ENCODE data around the gene MOB2. TPM values are rescaled to one million over a fixed set of nuclear protein-coding genes. Genes with fewer than 3 reads are reported as not detected.
"Not testable (repeated sequence)": the region's sequence is repeated elsewhere in the genome, so short reads cannot be mapped to it uniquely, and the experiment has no call there.

MOB2 gene
- total RNA-seq, 1 experiment from 2014 or later = 29.8 TPM

- H3K36me3 Mint-ChIP-seq (ENCODE audit: insufficient read depth, unreplicated experiment) = no peaks in the 10 kb centered on the region
- H3K27ac Mint-ChIP-seq (ENCODE audit: unreplicated experiment) = no peak overlapping the region
- CTCF ChIA-PET = no interaction called here
- intact Hi-C loops (cut with micrococcal nuclease; ENCODE audit: unreplicated experiment) = loop anchor here (2.0 to 10.0 kb wide), 2 partner anchors 61 to 209 kb away; partner anchors contain the start of gene TOLLIP
- no TSS peak for BruUV-seq (replicated peaks)
- H3K4me1 Mint-ChIP-seq (ENCODE audit: low read depth, unreplicated experiment) = no peaks in the 10 kb centered on the region
- no peak for DNase-seq
- TF ChIP-seq CTCF (IDR thresholded peaks at IDR 0.05; ENCODE audit: unreplicated experiment) = no peak
- H3K27me3 Mint-ChIP-seq (ENCODE audit: unreplicated experiment) = no peaks in the 10 kb centered on the region
- H3K9me3 Mint-ChIP-seq (ENCODE audit: low read depth, unreplicated experiment) = no peaks in the 10 kb centered on the region
- no peak overlapping the region for H3K4me3 Mint-ChIP-seq (ENCODE audit: low read depth, unreplicated experiment)
These were observed 27.0 kb upstream of the MOB2 start for GRCh38 chr11:1513326-1514296.

GRCh38 chr11:1512531-1513258, 26.1 kb upstream of the MOB2 start:
- DNase-seq; H3K9me3 Mint-ChIP-seq (ENCODE audit: low read depth, unreplicated experiment); H3K27ac Mint-ChIP-seq (ENCODE audit: unreplicated experiment); H3K4me1 Mint-ChIP-seq (ENCODE audit: low read depth, unreplicated experiment); H3K36me3 Mint-ChIP-seq (ENCODE audit: insufficient read depth, unreplicated experiment); BruUV-seq (replicated peaks); H3K27me3 Mint-ChIP-seq (ENCODE audit: unreplicated experiment); CTCF ChIA-PET; H3K4me3 Mint-ChIP-seq (ENCODE audit: low read depth, unreplicated experiment): not testable (repeated sequence)
- intact Hi-C loops (cut with micrococcal nuclease; ENCODE audit: unreplicated experiment) = loop anchor here (10.0 kb wide), 1 partner anchor 208 kb away; the partner anchor contains the start of gene TOLLIP

- BruUV-seq (replicated peaks) = no TSS peak
- no peaks in the 10 kb centered on the region for H3K27me3 Mint-ChIP-seq (ENCODE audit: unreplicated experiment)
- DNase-seq = no peak
- H3K4me1 Mint-ChIP-seq (ENCODE audit: low read depth, unreplicated experiment) = no peaks in the 10 kb centered on the region
- H3K27ac Mint-ChIP-seq (ENCODE audit: unreplicated experiment) = no peak overlapping the region
- intact Hi-C loops (cut with micrococcal nuclease; ENCODE audit: unreplicated experiment) = loop anchor here (10.0 kb wide), 1 partner anchor 207 kb away; the partner anchor contains the start of gene TOLLIP
- H3K36me3 Mint-ChIP-seq (ENCODE audit: insufficient read depth, unreplicated experiment) = no peaks in the 10 kb centered on the region
- CTCF ChIA-PET = interaction anchor here (0.6 kb wide), 1 partner anchor 50 kb away, joined by 3 read pairs; no protein-coding TSS in a partner anchor
- no peaks in the 10 kb centered on the region for H3K9me3 Mint-ChIP-seq (ENCODE audit: low read depth, unreplicated experiment)
- no peak for TF ChIP-seq CTCF (IDR thresholded peaks at IDR 0.05; ENCODE audit: unreplicated experiment)
- H3K4me3 Mint-ChIP-seq (ENCODE audit: low read depth, unreplicated experiment) = no peak overlapping the region
These were observed 25.4 kb upstream of the MOB2 start for GRCh38 chr11:1511937-1512496.

GRCh38 chr11:1510928-1511327, 24.3 kb upstream of the MOB2 start:
- H3K4me3 Mint-ChIP-seq (ENCODE audit: low read depth, unreplicated experiment) = no peak overlapping the region
- no peak for TF ChIP-seq CTCF (IDR thresholded peaks at IDR 0.05; ENCODE audit: unreplicated experiment)
- CTCF ChIA-PET = no interaction called here
- intact Hi-C loops (cut with micrococcal nuclease; ENCODE audit: unreplicated experiment) = loop anchor here (10.0 kb wide), 1 partner anchor 206 kb away; the partner anchor contains the start of gene TOLLIP
- no TSS peak for BruUV-seq (replicated peaks)
- H3K27me3 Mint-ChIP-seq (ENCODE audit: unreplicated experiment) = no peaks in the 10 kb centered on the region
- no peak for DNase-seq
- H3K36me3 Mint-ChIP-seq (ENCODE audit: insufficient read depth, unreplicated experiment) = no peaks in the 10 kb centered on the region
- H3K4me1 Mint-ChIP-seq (ENCODE audit: low read depth, unreplicated experiment) = no peaks in the 10 kb centered on the region
- no peaks in the 10 kb centered on the region for H3K9me3 Mint-ChIP-seq (ENCODE audit: low read depth, unreplicated experiment)
- no peak overlapping the region for H3K27ac Mint-ChIP-seq (ENCODE audit: unreplicated experiment)

- H3K4me1 Mint-ChIP-seq (ENCODE audit: low read depth, unreplicated experiment); CTCF ChIA-PET; H3K36me3 Mint-ChIP-seq (ENCODE audit: insufficient read depth, unreplicated experiment); DNase-seq; H3K27ac Mint-ChIP-seq (ENCODE audit: unreplicated experiment); BruUV-seq (replicated peaks); H3K9me3 Mint-ChIP-seq (ENCODE audit: low read depth, unreplicated experiment); H3K4me3 Mint-ChIP-seq (ENCODE audit: low read depth, unreplicated experiment); H3K27me3 Mint-ChIP-seq (ENCODE audit: unreplicated experiment): not testable (repeated sequence)
- intact Hi-C loops (cut with micrococcal nuclease; ENCODE audit: unreplicated experiment) = loop anchor here (10.0 kb wide), 1 partner anchor 206 kb away; the partner anchor contains the start of gene TOLLIP
These were observed 23.8 kb upstream of the MOB2 start for GRCh38 chr11:1510351-1510750.
